CD4-positive, alpha-beta T cell treated with Interleukin-15 for 4 hours (primary cell): ENCODE results near the gene SLC37A1.

ENCODE experiments used
- DNase-seq: peaks from one replicate; pipeline ENCODE4 v3.0.0-alpha.2; 2020; ENCODE audit warnings: low spot score

SLC37A1 gene

DNA sequence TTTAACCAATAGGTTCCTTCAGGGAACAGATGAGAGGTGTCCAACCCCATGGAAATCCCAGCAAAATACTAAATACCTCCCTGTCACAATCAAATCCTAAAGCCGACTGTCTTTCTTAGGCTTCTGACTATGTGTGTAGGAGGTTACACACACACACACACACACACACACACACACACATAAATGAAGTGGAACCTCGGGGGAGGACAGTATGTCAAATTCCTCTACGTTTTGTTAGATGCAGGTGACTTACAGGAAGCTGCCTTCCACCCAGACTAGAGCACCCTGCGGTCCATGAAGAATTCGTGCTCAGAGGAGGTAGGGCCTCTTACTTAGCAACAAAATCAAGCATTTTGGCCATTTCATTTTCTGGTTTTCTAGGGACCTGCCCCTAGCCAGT, 34.1 kb upstream of the SLC37A1 start:
- no peak for DNase-seq

DNA sequence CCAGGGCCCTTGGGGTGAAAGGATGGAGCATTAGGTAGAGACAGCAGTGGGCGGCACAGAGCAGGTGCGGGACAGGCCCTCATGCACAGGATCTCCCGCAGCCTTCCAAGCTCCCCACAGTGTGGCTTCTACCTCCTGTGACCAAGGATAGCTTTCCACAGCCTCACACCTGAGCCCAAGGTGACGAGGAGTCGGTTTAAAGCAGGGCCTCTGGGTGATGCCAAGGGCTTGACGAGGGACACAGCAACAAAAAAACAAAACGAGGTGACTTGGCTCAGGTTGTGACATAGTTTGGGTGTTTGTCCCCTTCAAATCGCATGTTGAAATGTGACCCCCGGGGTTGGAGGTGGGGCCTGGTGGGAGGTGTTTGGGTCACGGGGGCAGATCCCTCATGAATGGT, 32.9 kb upstream of the SLC37A1 start:
- DNase-seq = no peak

DNA sequence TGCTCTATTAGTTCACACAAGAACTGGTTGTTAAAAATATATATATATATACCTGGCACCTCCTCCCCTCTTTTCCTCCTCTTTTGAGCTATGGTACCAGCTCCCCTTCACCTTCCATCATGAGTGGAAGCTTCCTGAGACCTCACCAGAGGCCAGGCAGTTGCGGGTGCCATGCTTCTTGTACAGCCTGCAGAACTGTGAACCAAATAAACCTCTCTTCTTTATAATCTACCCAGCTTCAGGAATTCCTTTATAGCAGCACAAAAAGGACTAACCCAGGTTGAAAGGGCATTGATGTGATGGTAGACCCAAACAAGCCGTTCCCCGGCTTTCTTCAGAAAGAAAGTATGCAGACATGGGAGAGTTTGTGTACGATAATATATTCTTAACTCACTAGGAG, 32.5 kb upstream of the SLC37A1 start:
- no peak for DNase-seq

DNA sequence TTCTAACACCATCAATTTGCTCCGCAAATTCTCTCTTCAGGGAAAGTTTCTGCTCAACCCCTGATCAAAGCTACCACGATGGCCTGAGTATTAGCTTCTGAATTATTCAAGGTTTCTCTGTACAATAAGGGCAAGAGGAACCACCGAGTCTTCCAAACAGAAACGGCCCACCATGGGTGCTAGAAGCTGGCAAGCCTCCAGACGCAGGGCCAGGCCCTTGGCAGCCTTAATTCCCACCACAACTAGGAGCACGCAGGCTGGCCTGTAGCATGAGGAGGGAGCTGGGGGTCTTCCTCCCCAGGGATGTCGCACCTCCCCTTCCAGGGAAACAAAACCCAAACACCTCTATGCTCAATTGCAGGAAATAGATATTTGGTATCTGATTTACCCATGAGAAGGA, 28.7 kb upstream of the SLC37A1 start:
- no peak for DNase-seq

GRCh38 chr21:42486072-42486471, 27.6 kb upstream of the SLC37A1 start:
- DNase-seq = no peak

- DNase-seq = no peak
Observed at GRCh38 chr21:42486531-42486930, 27.1 kb upstream of the SLC37A1 start.

- DNase-seq = no peak
Observed at GRCh38 chr21:42489006-42489563, 24.6 kb upstream of the SLC37A1 start.

- DNase-seq = no peak
Observed at GRCh38 chr21:42489991-42490390, 23.7 kb upstream of the SLC37A1 start.

GRCh38 chr21:42490720-42491119, 22.9 kb upstream of the SLC37A1 start:
- DNase-seq = no peak

GRCh38 chr21:42491328-42491727, 22.3 kb upstream of the SLC37A1 start:
- DNase-seq = no peak

DNA sequence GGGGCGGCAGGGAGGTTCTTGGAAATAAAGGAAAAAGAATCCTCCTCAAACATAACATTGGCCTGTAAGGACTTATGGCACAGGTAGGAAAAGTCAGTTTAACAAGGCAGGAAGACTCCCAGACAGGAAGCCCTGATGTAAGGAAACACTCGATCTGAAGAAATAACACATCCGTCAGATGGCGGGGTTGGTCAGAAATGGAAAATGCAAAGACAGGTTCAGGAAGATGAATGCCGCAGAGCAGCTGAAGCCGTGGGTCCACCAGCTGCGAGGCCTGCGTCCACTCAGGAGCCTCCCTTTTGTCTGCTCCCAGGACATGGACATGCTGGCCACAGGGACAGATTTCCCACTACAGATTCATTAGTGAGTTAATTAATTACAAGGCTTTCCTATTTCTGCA, 21.5 kb upstream of the SLC37A1 start:
- DNase-seq = no peak

GRCh38 chr21:42493109-42494060, 20.3 kb upstream of the SLC37A1 start:
- no peak for DNase-seq

GRCh38 chr21:42495027-42495426, 18.6 kb upstream of the SLC37A1 start:
- DNase-seq = no peak

DNA sequence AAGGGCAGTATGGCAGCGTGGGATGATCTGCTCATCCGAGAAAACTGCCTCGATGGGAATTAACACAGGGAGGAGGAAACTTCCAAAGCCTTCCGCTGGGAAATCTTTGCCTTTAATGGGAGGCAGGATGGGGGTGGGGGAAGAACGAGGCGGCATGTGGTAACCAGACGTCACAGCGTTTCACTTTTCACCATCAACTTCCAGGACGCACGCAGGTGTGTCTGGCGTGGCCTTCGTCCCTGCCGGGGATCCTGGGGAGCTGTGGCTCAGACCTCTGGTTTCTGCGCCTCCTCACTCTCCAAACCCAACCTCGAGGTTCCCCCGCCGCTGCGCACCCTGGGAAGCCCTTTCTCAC, 17.9 kb upstream of the SLC37A1 start:
- DNase-seq = no peak

DNA sequence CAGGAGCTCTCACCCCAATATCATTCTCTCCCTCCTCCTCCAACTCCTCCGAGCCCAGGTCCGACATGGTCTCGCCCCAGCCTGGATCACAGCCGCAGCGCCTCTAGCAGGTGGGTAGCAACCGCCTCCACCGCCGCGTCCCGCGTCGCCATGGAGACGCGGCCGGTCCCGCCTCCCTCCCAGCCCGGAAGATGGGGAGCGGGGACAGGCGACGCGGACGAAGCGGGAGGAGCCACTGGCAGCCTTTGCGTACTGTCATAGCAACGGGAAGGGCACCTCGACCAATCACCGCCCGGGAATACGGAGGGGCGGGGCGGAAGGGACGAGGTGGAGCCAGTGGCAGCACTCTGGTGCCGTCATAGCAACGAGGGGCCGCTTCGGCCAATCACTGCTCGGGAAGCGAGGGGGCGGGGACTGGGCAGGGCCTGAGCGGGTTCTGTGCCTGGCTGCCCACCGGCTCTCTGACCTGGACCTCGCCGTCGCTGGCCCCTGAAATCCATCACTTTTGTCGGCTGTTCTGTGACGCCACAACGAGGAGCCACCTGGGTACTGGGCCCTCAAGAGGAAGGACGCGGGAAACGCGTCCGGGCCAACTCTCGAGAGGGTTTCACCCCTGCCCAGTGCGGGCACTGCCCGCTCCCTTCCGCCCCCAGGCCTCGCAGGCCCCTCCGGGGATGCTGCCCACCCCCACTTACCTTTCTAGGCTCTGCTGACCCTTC, 17.4 kb upstream of the SLC37A1 start, which contains the start of gene RSPH1:
Gene RSPH1, minus strand, starts transcription at position 105 of the 719 bp plus-strand sequence. Its CDS starts 38 bp downstream, at position 67.
- DNase-seq = peak; percentile 100

- no peak for DNase-seq
Observed at GRCh38 chr21:42496839-42497202, 16.8 kb upstream of the SLC37A1 start.

DNA sequence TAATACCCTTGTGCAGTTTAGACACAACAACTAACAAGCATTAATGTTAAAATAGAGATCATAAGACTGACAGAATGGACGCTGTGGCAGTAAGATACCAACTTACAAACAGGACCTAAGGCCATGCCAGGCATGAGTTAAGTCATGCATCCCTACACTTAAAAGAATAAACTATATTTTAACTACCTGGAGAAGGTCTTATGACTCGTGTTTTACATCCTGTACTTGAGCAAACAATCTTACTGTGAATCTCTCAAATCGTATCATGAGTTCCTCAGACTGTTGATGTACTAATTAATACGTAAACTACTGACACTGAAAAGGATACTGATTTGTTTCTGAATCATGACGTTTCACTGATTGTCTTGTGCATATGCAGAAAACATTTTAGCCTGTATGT, 15.6 kb upstream of the SLC37A1 start:
- DNase-seq = no peak

DNA sequence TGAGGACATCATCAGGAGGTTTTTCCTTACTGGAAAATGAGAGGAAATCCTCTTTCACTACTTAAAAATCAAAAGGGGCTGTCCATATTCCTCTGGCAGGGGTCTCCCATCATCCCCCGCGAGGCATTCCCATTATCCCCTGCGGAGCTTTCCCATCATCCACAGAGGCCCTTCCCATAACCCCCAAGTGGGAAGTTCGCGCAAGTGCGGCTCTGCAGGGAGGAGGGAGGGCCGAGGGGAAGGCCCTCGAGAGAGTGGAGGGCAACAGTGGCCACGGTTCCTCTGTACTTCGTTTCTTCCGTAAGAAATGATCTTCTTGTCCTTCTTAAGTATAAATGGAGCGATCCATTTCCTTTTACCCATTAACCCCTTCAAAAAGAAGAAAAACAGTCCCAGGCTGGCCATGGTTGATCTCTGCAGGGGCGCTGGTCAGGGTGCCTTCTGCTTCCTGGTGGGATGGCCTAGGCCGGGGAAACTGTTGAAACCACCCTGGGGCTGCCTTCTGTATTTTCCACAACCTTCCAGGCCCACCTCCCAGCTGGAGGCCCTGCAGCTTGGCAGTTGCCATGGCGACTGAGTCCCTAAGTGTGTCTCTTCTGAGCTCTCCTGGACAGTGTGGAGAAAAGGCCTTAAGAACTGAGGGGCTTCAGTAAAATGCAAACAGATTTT, 14.1 kb upstream of the SLC37A1 start:
- DNase-seq = no peak

DNA sequence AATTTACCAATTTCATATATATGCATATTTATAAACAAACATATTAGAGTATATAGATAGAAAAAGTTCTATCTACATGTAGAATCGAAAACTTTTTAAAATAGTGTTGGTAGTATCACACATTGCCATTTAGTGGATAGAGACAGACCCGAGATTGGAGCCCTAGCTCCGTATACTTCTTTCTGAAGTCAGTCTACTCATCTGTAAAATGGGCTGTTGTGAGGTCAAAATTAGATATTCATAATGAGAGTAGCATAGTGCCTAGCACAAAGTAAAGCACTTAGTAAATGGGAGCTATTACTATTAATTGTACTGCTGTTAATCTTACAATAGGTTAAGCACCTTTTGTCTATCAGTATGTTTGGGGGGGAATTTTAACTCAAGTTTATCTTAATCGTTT, 13.4 kb upstream of the SLC37A1 start:
- DNase-seq = no peak

- no peak for DNase-seq
Observed at GRCh38 chr21:42500736-42501135, 12.9 kb upstream of the SLC37A1 start.

DNA sequence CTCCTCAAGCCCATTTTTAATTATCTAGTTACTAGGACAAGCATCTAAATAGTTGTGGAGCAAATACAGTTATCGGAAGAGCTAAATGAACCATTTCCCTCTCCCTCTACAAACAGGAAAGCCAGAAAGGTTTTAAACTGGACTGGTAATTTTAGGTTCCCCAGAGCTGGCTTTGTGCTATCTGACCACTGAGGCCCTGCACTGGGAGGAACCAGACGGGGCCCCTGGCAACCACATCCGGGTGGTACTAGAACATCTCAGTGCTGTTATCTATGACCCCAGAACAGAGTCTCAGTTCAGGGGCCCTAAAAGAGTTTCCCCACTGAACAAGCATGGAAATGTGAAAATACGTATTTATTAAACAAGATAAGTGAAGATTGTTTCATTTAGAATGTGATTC, 9.9 kb upstream of the SLC37A1 start:
- no peak for DNase-seq

- no peak for DNase-seq
Observed at GRCh38 chr21:42505090-42505726, 8.4 kb upstream of the SLC37A1 start.
